Testis (tissue), 3 donors: ENCODE measurements around the gene NCBP2. TPM values are rescaled to one million over a fixed set of nuclear protein-coding genes. Genes with fewer than 3 reads are reported as not detected.

Experiments
- DNase-seq: peaks from one replicate; pipeline ENCODE4 v3.0.0-alpha.2; 2019
- H3K27ac ChIP-seq, 2 donors: fragments of 200-600 bp; sonication (generic); one replicate each; pipeline ENCODE4 v1.5.1; 2019
- H3K27me3 ChIP-seq: fragments of 200-600 bp; sonication (generic); one replicate; pipeline ENCODE4 v1.5.1; 2019
- H3K36me3 ChIP-seq: fragments of 200-600 bp; sonication (generic); one replicate; pipeline ENCODE4 v1.5.1; 2017; ENCODE audit warnings: low read depth; ENCODE audit errors: missing control alignments
- H3K4me1 ChIP-seq: fragments of 200-600 bp; sonication (generic); one replicate; pipeline ENCODE4 v1.5.1; 2019
- H3K4me3 ChIP-seq, 2 donors: fragments of 200-600 bp; sonication (generic); one replicate each; pipeline ENCODE4 v1.5.1; 2017 to 2019
- H3K9me3 ChIP-seq: fragments of 200-600 bp; sonication (generic); one replicate; pipeline ENCODE4 v1.5.1; 2017
- CTCF ChIP-seq, 3 experiments: fragments of 450-650 bp in 2 of 3; fragments of 200-600 bp in 1 of 3; sonication (generic) in 1 of 3; IDR thresholded peaks; one replicate each; pipeline ENCODE4 v1.5.1; 2016 to 2019; ENCODE audit warnings: antibody characterized with exemption in 3 of 3, mild to moderate bottlenecking in 2 of 3, moderate library complexity in 1 of 3
- POLR2A ChIP-seq: fragments of 450-650 bp; IDR thresholded peaks from one replicate; pipeline ENCODE4 v1.6.1; 2017; ENCODE audit warnings: antibody characterized with exemption, mild to moderate bottlenecking, moderate library complexity
- WGBS, 2 donors: methylation state at CpG; one replicate each; pipeline ENCODE4 v1.1.5; 2018; 5-methylcytosine and 5-hydroxymethylcytosine counted together
- intact Hi-C: fragments of 100-400 bp; cut with DNase I; formaldehyde crosslinking; loops from one replicate; pipeline ENCODE4 v1.15.1; 2023; ENCODE audit warnings: low total_unique reads
- polyA plus RNA-seq: library from polyadenylated mRNA; stranded (reverse); fragments of 350-450 nt; fragmentation: Illumina TruSeq; extraction: RNeasy Lipid Tissue Mini Kit (QIAGEN cat#74804); gene quantifications from one replicate; pipeline ENCODE4 v1.2.3, GENCODE V29; 2014; ENCODE audit warnings: low read depth, low replicate concordance; ENCODE audit not compliant: insufficient read depth
- total RNA-seq, 2 donors: library from RNA; depleted of rRNA; stranded (reverse); fragments of >200 nt; gene quantifications; one replicate each; pipeline ENCODE4 v1.2.3, GENCODE V29; 2016

Gene NCBP2
- total and polyA plus RNA-seq, 3 donors from 2014 or later: 30.6 to 53.3 (median 40.8) TPM

DNA sequence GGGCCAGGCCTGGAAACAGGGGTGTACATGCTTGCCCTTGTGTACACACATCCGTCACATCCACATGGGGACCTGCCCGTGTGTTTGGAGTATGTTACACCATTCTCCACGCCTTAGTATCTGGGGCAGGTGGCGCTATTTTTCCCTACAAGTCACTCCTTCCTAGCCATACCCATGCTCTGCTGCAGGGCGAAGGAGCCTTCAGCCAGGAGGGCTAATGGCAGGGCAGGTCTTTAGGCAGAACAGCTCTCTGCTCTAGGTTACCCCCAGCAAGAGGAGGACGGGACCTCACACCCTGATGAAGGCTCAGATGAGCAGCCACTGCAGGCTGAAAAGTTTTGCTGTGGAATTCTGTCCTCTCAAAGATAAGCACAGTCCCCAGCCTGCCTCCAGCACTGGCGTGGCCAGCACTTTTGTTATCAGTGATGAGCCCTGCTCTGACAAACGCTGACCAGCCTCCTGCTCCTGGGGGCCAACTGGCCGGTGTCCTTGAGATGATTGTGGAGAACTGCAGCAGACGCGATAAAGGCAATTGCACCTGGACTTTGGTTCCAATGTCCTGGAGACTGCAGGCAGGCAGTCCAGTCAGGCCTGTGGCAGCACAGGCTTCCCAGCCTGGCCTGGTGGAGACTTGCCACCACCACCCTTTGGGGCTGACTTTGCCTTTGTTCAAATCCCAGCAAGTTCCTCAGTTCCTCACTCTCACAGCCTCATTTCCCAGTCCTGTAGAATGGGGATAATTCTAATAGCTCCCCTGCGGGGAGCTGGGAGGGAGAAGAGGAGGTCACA, 46.1 kb upstream of the NCBP2 start:
- WGBS, 2 donors: 42 to 61% methylated on average over 8 to 12 of the region's 12 CpGs

DNA sequence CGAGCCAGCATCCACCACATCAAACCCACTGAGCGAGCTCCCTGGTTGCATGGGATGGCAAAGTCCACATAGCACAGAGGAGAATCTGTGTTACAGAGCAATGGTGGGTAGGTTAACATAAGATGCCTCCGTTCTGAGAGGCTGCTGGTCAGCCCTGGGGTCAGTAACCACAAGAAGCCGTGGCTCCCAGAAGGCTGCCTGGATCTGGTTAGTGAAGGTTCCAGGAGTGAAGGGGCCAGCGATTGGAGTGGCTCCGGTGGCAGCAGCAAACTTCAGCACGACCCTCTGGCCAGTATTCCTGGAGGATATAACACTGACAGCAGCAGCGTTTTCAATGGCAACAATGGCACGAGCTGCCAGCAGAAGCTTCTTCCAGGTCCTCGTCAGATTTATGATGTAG, 44.7 kb upstream of the NCBP2 start:
- intact Hi-C loops: no loop called here
- Histone ChIP-seq H3K27me3 (no peaks in the 10 kb centered on the region), H3K27ac (no peak overlapping the region), H3K4me3 (no peak overlapping the region), H3K36me3 (no peaks in the 10 kb centered on the region), H3K4me1 (peaks cover 10% of the 10 kb centered on the region), H3K9me3 (no peaks in the 10 kb centered on the region)
- 88 to 91% methylated on average over 9 to 10 of the region's 10 CpGs for WGBS, 2 donors
- DNase-seq: no peak
- TF ChIP-seq POLR2A: no peak
- no peak for TF ChIP-seq CTCF (IDR thresholded peaks at IDR 0.05)

More for the DNA sequence above, 46.1 kb upstream of the NCBP2 start:
- TF ChIP-seq POLR2A (no peak), CTCF (IDR thresholded peaks at IDR 0.05) (no peak)
- Histone ChIP-seq H3K4me1 (peaks cover 10% of the 10 kb centered on the region), H3K27ac (no peak overlapping the region), H3K4me3 (no peak overlapping the region), H3K9me3 (no peaks in the 10 kb centered on the region), H3K36me3 (no peaks in the 10 kb centered on the region), H3K27me3 (no peaks in the 10 kb centered on the region)
- DNase-seq: peak; percentile 48
- intact Hi-C loops: no loop called here

GRCh38 chr3:196985954-196986885, 43.9 kb upstream of the NCBP2 start:
- peaks cover 10% of the 10 kb centered on the region for H3K4me1 ChIP-seq
- no peaks in the 10 kb centered on the region for H3K27me3 ChIP-seq
- H3K27ac ChIP-seq: no peak overlapping the region
- no peak for TF ChIP-seq POLR2A
- TF ChIP-seq CTCF (IDR thresholded peaks at IDR 0.05): no peak
- H3K4me3 ChIP-seq: no peak overlapping the region
- intact Hi-C loops: no loop called here
- WGBS, 2 donors: 93 to 94% methylated on average over 9 of the region's 9 CpGs
- H3K36me3 ChIP-seq: no peaks in the 10 kb centered on the region
- DNase-seq: no peak
- H3K9me3 ChIP-seq: no peaks in the 10 kb centered on the region

DNA sequence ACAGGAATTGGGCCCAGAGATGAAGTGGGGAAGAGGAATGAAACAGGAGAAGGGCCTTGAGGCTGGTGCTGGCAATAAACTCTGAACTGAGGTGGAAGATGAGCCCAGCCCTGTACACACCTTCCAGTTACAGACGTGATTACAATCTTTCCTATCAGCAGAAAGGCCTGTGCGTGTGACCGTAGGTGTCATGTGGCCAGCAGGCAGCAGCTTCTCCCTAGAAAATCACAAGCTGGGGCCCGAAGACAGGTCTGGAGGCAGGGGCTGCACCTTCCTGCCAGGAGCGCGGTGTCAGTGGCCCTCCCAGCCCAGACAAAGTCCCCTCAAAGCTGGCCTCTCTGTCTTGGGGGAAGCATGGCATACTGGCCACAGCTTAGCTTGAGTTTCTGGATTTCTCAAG, 43.0 kb upstream of the NCBP2 start:
- H3K4me1 ChIP-seq: peaks cover 10% of the 10 kb centered on the region
- no peak for TF ChIP-seq CTCF (IDR thresholded peaks at IDR 0.05)
- no peak for TF ChIP-seq POLR2A
- no peaks in the 10 kb centered on the region for H3K36me3 ChIP-seq
- no peak overlapping the region for H3K27ac ChIP-seq
- no peak for DNase-seq
- WGBS, 2 donors: 90 to 92% methylated on average over 6 of the region's 6 CpGs
- H3K9me3 ChIP-seq: no peaks in the 10 kb centered on the region
- intact Hi-C loops: no loop called here
- H3K4me3 ChIP-seq: no peak overlapping the region
- H3K27me3 ChIP-seq: no peaks in the 10 kb centered on the region
